Keratinocyte (primary cell): Measurements from ENCODE around the gene MYADML2. TPM values are rescaled to one million over a fixed set of nuclear protein-coding genes. Genes with fewer than 3 reads are reported as not detected.

Source experiments
- DNase-seq: peaks from one replicate; pipeline ENCODE4 v3.0.0-alpha.2; 2011; ENCODE audit warnings: low read depth, missing footprints, low spot score
- FAIRE-seq: peaks from 2 replicates; lab custom pipeline; 2011; peaks lifted over from hg19 to GRCh38; lab: Jason Lieb, UNC
- H2AFZ ChIP-seq: 2 replicates; pipeline ENCODE4 v1.6.0; 2012; ENCODE audit warnings: low read length, control low read depth, inconsistent platforms; ENCODE audit not compliant: control insufficient read depth
- H3K27ac ChIP-seq: 2 replicates; pipeline ENCODE4 v1.5.1; 2011; ENCODE audit warnings: low read length; ENCODE audit not compliant: control insufficient read depth, insufficient read depth
- H3K27me3 ChIP-seq: 3 replicates; pipeline ENCODE4 v1.6.0; 2011; ENCODE audit warnings: low read length; ENCODE audit not compliant: control insufficient read depth, insufficient read depth; ENCODE audit errors: extremely low read depth
- H3K36me3 ChIP-seq, 2 experiments: 2 replicates in 1 of 2; 3 replicates in 1 of 2; pipeline ENCODE4 v1.5.1; 2011; ENCODE audit warnings: low read length in 2 of 2, mild to moderate bottlenecking in 1 of 2; ENCODE audit not compliant: control insufficient read depth in 2 of 2, insufficient read depth in 2 of 2; ENCODE audit errors: extremely low read depth in 1 of 2
- H3K4me1 ChIP-seq: 3 replicates; pipeline ENCODE4 v1.5.1; 2011; ENCODE audit warnings: low read length; ENCODE audit not compliant: control insufficient read depth, insufficient read depth; ENCODE audit errors: extremely low read depth
- H3K4me2 ChIP-seq: 3 replicates; pipeline ENCODE4 v1.6.0; 2011; ENCODE audit warnings: low read depth, low read length; ENCODE audit not compliant: control insufficient read depth, insufficient read depth; ENCODE audit errors: extremely low read depth
- H3K4me3 ChIP-seq, 3 experiments: fragments of 200-600 bp in 1 of 3; sonication (generic) in 1 of 3; 2 replicates in 2 of 3; 3 replicates in 1 of 3; pipeline ENCODE4 v1.5.1; 2011 to 2016; ENCODE audit warnings: low read length in 3 of 3, mild to moderate bottlenecking in 3 of 3, control low read depth in 2 of 3, inconsistent platforms in 1 of 3, low read depth in 1 of 3, mixed read lengths in 1 of 3, mixed run types in 1 of 3, moderate library complexity in 1 of 3; ENCODE audit not compliant: control insufficient read depth in 2 of 3, insufficient read depth in 2 of 3; ENCODE audit errors: extremely low read depth in 1 of 3
- H3K79me2 ChIP-seq: 2 replicates; pipeline ENCODE4 v1.6.0; 2012; ENCODE audit warnings: low read length; ENCODE audit not compliant: control insufficient read depth, insufficient read depth
- H3K9ac ChIP-seq: 3 replicates; pipeline ENCODE4 v1.6.0; 2011; ENCODE audit warnings: low read length; ENCODE audit not compliant: control insufficient read depth, insufficient read depth; ENCODE audit errors: extremely low read depth
- H3K9me1 ChIP-seq: 3 replicates; pipeline ENCODE4 v1.6.0; 2011; ENCODE audit warnings: low read length; ENCODE audit not compliant: control insufficient read depth, insufficient read depth; ENCODE audit errors: extremely low read depth
- H3K9me3 ChIP-seq: 2 replicates; pipeline ENCODE4 v1.5.1; 2012; ENCODE audit warnings: low read depth, low read length; ENCODE audit not compliant: control insufficient read depth
- H4K20me1 ChIP-seq: 3 replicates; pipeline ENCODE4 v1.6.0; 2011; ENCODE audit warnings: low read length; ENCODE audit not compliant: control insufficient read depth, insufficient read depth; ENCODE audit errors: extremely low read depth
- EZH2 ChIP-seq: IDR thresholded peaks from one replicate; pipeline ENCODE4 v1.6.1; 2012; ENCODE audit warnings: inconsistent platforms, mild to moderate bottlenecking, low read length, moderate library complexity
- dilution Hi-C: fragments of 300-500 bp; cut with MboI; formaldehyde crosslinking; loops from one replicate; pipeline ENCODE4 v1.7.0; 2020; ENCODE audit warnings: low sequenced_read_pairs; ENCODE audit not compliant: extremely low pct_ligation_motif_present
- polyA plus RNA-seq, 5 experiments: library from polyadenylated mRNA; depleted of rRNA in 3 of 5; stranded (reverse) in 3 of 5; stranded (forward) in 1 of 5; unstranded in 1 of 5; fragments of >200 nt; gene quantifications; 1 replicate in 1 of 5; 2 replicates in 3 of 5; 3 replicates in 1 of 5; pipeline versions ENCODE4 v1.2.1 to v1.2.3, GENCODE V29; 2011 to 2012; ENCODE audit warnings: missing spikeins in 2 of 5, low read depth in 1 of 5, low replicate concordance in 1 of 5
- TF ChIP-seq, protein P1 (sequence below), 3 experiments: IDR thresholded peaks in 1 of 3; conservative IDR thresholded peaks in 1 of 3; optimal IDR thresholded peaks in 1 of 3; 2 replicates in 2 of 3; 3 replicates in 1 of 3; pipeline versions ENCODE3 to v1.5.1; 2011; ENCODE audit warnings: low read length in 3 of 3, mild to moderate bottlenecking in 3 of 3, moderate library complexity in 2 of 3, control low read depth in 1 of 3, inconsistent platforms in 1 of 3; ENCODE audit not compliant: insufficient read depth in 2 of 3; ENCODE audit errors: extremely low read depth in 1 of 3

Gene MYADML2
- polyA plus RNA-seq, 1 donor (not counting 4 experiments of a cell fraction or from before 2014, with no cell fraction given) = not detected

DNA sequence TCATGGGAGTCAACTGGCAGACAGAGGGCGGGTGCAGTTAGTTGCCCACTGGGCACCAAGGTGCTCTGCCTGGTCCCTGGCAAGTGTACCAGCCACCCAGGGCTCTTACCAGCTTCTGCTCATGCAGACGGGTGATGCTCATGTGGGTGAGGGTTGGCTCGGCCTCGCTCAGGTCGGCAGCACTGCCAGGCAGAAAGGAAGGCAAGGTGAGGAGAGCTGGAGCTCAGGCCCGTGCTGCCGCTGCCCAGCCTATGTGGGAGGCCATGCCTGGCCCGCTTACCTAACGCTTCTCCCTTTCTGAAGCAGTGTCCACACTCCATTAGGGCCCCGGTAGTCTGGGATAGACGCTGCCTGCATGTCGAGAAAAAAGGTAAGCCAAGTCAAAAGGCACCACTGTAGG is 31.7 kb downstream of the MYADML2 start:
- H3K27me3 ChIP-seq = no peaks in the 10 kb centered on the region
- H3K9me1 ChIP-seq = peaks cover 4% of the 10 kb centered on the region
- no peak overlapping the region for H3K4me2 ChIP-seq
- no peak overlapping the region for H3K27ac ChIP-seq
- H2AFZ ChIP-seq = no peak overlapping the region
- peaks cover 29% of the 10 kb centered on the region for H3K4me1 ChIP-seq
- no peak overlapping the region for H3K9ac ChIP-seq
- no peaks in the 10 kb centered on the region for H3K9me3 ChIP-seq
- dilution Hi-C loops = no loop called here
- TF ChIP-seq EZH2 = no peak
- TF ChIP-seq, protein P1, sequence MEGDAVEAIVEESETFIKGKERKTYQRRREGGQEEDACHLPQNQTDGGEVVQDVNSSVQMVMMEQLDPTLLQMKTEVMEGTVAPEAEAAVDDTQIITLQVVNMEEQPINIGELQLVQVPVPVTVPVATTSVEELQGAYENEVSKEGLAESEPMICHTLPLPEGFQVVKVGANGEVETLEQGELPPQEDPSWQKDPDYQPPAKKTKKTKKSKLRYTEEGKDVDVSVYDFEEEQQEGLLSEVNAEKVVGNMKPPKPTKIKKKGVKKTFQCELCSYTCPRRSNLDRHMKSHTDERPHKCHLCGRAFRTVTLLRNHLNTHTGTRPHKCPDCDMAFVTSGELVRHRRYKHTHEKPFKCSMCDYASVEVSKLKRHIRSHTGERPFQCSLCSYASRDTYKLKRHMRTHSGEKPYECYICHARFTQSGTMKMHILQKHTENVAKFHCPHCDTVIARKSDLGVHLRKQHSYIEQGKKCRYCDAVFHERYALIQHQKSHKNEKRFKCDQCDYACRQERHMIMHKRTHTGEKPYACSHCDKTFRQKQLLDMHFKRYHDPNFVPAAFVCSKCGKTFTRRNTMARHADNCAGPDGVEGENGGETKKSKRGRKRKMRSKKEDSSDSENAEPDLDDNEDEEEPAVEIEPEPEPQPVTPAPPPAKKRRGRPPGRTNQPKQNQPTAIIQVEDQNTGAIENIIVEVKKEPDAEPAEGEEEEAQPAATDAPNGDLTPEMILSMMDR (optimal IDR thresholded peaks at IDR 0.05 in 1 of 3, IDR thresholded peaks at IDR 0.05 in 1 of 3, conservative IDR thresholded peaks at IDR 0.05 in 1 of 3; ENCODE audit: extremely low read depth in 1 of 3, insufficient read depth in 2 of 3, low read length in 3 of 3) = no peak
- H3K79me2 ChIP-seq = peaks cover 36% of the 10 kb centered on the region
- peaks cover 10% of the 10 kb centered on the region for H4K20me1 ChIP-seq
- FAIRE-seq (no peak), DNase-seq (no peak)
- no peak overlapping the region for H3K4me3 ChIP-seq
- H3K36me3 ChIP-seq = peaks cover 36% of the 10 kb centered on the region in 2 experiments

DNA sequence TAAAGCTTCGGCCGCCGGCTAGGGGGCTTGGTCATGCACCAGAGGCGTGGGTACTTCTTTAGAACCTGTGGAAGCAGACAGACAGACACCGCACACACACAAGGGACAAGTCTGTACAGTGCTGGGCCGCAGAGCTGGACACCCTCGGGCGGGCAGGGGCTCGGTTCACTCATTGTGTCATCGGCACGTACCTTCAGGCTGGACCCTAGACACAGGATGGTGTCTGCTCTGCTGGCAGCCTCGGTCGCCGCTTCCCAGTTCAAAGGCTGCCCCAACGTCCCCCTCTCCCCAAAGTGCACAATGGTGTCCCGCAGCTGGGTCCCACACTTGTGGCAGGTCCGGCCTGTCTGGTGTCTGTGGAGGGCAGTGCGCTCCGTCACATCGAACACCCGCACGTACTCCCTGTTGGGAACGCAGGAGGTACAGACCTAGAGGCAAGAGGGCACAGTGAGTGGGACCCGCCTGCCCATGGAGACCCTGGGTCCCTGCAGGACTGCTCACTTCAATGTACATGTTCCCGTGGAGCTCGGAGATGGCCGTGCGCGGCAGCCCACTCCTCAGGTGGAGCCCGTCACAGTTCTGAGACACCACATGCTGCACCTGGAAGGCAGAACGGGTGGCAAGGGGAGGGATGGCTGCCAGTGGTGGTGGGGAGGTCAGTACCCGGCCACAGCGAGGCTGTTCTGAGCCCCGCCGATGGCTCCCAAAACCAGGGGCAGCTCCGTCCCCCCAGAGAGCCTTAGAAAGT is 32.8 kb downstream of the MYADML2 start:
- Histone ChIP-seq H3K27ac (no peak overlapping the region), H3K4me2 (no peak overlapping the region), H3K9me3 (no peaks in the 10 kb centered on the region), H3K36me3 (peaks cover 26 to 27% of the 10 kb centered on the region in 2 experiments), H3K27me3 (no peaks in the 10 kb centered on the region), H3K9ac (no peak overlapping the region), H3K9me1 (peaks cover 7% of the 10 kb centered on the region), H2AFZ (no peak overlapping the region), H3K4me1 (peaks cover 36% of the 10 kb centered on the region), H3K79me2 (peaks cover 36% of the 10 kb centered on the region), H4K20me1 (peaks cover 8% of the 10 kb centered on the region), H3K4me3 (no peak overlapping the region)
- dilution Hi-C loops = no loop called here
- FAIRE-seq = no peak
- DNase-seq = no peak
- TF ChIP-seq EZH2 = no peak
- TF ChIP-seq, protein P1 (optimal IDR thresholded peaks at IDR 0.05 in 1 of 3, IDR thresholded peaks at IDR 0.05 in 1 of 3, conservative IDR thresholded peaks at IDR 0.05 in 1 of 3; ENCODE audit: extremely low read depth in 1 of 3, insufficient read depth in 2 of 3, low read length in 3 of 3) = no peak
